Measurements from ENCODE around the gene AMIGO3.
A peak's percentile ranks its signal among the peaks of the same experiment; 100 is the strongest.
"Not testable (repeated sequence)": the region's sequence is repeated elsewhere in the genome, so short reads cannot be mapped to it uniquely, and the experiment has no call there.

Gene AMIGO3

GRCh38 chr3:49719214-49719884 lies at the start of gene AMIGO3:
TSS of gene AMIGO3 (minus strand) at chr3:49719684. CDS start at chr3:49719465, 219 bp downstream.
- peak; percentile 96 to 97 for DNase-seq

GRCh38 chr3:49763981-49764380 lies 44.5 kb upstream of the AMIGO3 start:
- DNase-seq, result no peak

- peak in 1 of 2 experiments; percentile 14 for DNase-seq
Measured at GRCh38 chr3:49761661-49762060, 42.2 kb upstream of the AMIGO3 start.

- DNase-seq, result no peak
Measured at GRCh38 chr3:49759226-49759625, 39.7 kb upstream of the AMIGO3 start.

GRCh38 chr3:49757197-49757596 lies 37.7 kb upstream of the AMIGO3 start:
- no peak for DNase-seq

GRCh38 chr3:49756036-49756435 lies 36.6 kb upstream of the AMIGO3 start:
- DNase-seq, result no peak

GRCh38 chr3:49754536-49754935 lies 35.1 kb upstream of the AMIGO3 start:
- DNase-seq, result no peak

- DNase-seq, result no peak
Measured at GRCh38 chr3:49751501-49751900, 32.0 kb upstream of the AMIGO3 start.

- DNase-seq, result no peak
Measured at GRCh38 chr3:49750056-49750455, 30.6 kb upstream of the AMIGO3 start.

- not testable (repeated sequence) for DNase-seq
Measured at GRCh38 chr3:49748874-49749273, 29.4 kb upstream of the AMIGO3 start.

GRCh38 chr3:49747792-49748480 lies 28.5 kb upstream of the AMIGO3 start:
- DNase-seq, result no peak

- no peak for DNase-seq
Measured at GRCh38 chr3:49745986-49746385, 26.5 kb upstream of the AMIGO3 start.

GRCh38 chr3:49740427-49740826 lies 20.9 kb upstream of the AMIGO3 start:
- no peak for DNase-seq

GRCh38 chr3:49738067-49738713 lies 18.7 kb upstream of the AMIGO3 start:
- DNase-seq, result no peak

- DNase-seq, result no peak
Measured at GRCh38 chr3:49734752-49735151, 15.3 kb upstream of the AMIGO3 start.

GRCh38 chr3:49733551-49733950 lies 14.1 kb upstream of the AMIGO3 start:
- peak in 1 of 2 experiments; percentile 11 for DNase-seq

GRCh38 chr3:49732597-49732996 lies 13.1 kb upstream of the AMIGO3 start:
- DNase-seq, result no peak

- no peak for DNase-seq
Measured at GRCh38 chr3:49729966-49730609, 10.6 kb upstream of the AMIGO3 start.

- DNase-seq, result no peak
Measured at GRCh38 chr3:49727924-49728361, 8.5 kb upstream of the AMIGO3 start.

- no peak for DNase-seq
Measured at GRCh38 chr3:49727154-49727923, 7.9 kb upstream of the AMIGO3 start.

- no peak for DNase-seq
Measured at GRCh38 chr3:49725906-49726681, 6.6 kb upstream of the AMIGO3 start.

- no peak for DNase-seq
Measured at GRCh38 chr3:49724586-49724985, 5.1 kb upstream of the AMIGO3 start.

Measured in AML-193 (cell line).